Stimulated activated CD8-positive, alpha-beta memory T cell treated with anti-CD3 and anti-CD28 coated beads, Interleukin-15, amount 100 ng/mL, for 4 hours (primary cell): ENCODE measurements around the gene EIF3F.

Source experiments
- DNase-seq, 2 donors: peaks; one replicate each; pipeline ENCODE4 v3.0.0-alpha.2; 2020; ENCODE audit warnings: low read depth in 2 of 2

Gene EIF3F

GRCh38 chr11:8022876-8023275, 35.7 kb downstream of the EIF3F start:
- DNase-seq, result no peak

- no peak for DNase-seq
Measured at GRCh38 chr11:8023831-8024555, 36.9 kb downstream of the EIF3F start.

- no peak for DNase-seq
Measured at GRCh38 chr11:8025123-8025522, 38.0 kb downstream of the EIF3F start.

GRCh38 chr11:8025816-8026215, 38.7 kb downstream of the EIF3F start:
- no peak for DNase-seq

GRCh38 chr11:8026982-8027381, 39.8 kb downstream of the EIF3F start:
- no peak for DNase-seq

GRCh38 chr11:8028766-8029165, 41.6 kb downstream of the EIF3F start:
- DNase-seq, result no peak

GRCh38 chr11:8030526-8031247, 43.5 kb downstream of the EIF3F start:
- DNase-seq, result no peak

GRCh38 chr11:8031248-8032115, 44.3 kb downstream of the EIF3F start:
- no peak for DNase-seq

- no peak for DNase-seq
Measured at GRCh38 chr11:8032122-8032521, 45.0 kb downstream of the EIF3F start.

GRCh38 chr11:8032576-8033304, 45.6 kb downstream of the EIF3F start:
- DNase-seq, result no peak

- DNase-seq, result no peak
Measured at GRCh38 chr11:8033305-8034105, 46.4 kb downstream of the EIF3F start.

- DNase-seq, result no peak
Measured at GRCh38 chr11:8034106-8034585, 47.0 kb downstream of the EIF3F start.

- DNase-seq, result no peak
Measured at GRCh38 chr11:8034604-8035190, 47.6 kb downstream of the EIF3F start.

GRCh38 chr11:8035200-8035855, 48.2 kb downstream of the EIF3F start:
- DNase-seq, result no peak

GRCh38 chr11:8036002-8036802, 49.1 kb downstream of the EIF3F start:
- DNase-seq, result no peak

GRCh38 chr11:8036986-8037385, 49.8 kb downstream of the EIF3F start:
- DNase-seq, result no peak

- DNase-seq, result no peak
Measured at GRCh38 chr11:8038393-8038792, 51.3 kb downstream of the EIF3F start.

- no peak for DNase-seq
Measured at GRCh38 chr11:8038811-8039529, 51.8 kb downstream of the EIF3F start.
